ENCODE results near the gene PPP2R2C.

PPP2R2C gene

GRCh38 chr4:6391852-6392188 is 80.6 kb downstream of the PPP2R2C start:
- no peak overlapping the region for H3K4me3 ChIP-seq (IDR thresholded peaks at IDR 0.05; ENCODE audit: insufficient read depth, low read depth, low read length)
- TF ChIP-seq CTCF (conservative IDR thresholded peaks at IDR 0.05; ENCODE audit: low read depth, low read length) = no peak
- H3K9ac ChIP-seq = no peak overlapping the region
- H3K4me2 ChIP-seq = no peak overlapping the region
- H3K27me3 ChIP-seq (ENCODE audit: insufficient read depth, low read depth) = peaks cover 20% of the 10 kb centered on the region; the same call in 1 of the 2 replicates
- H4K20me1 ChIP-seq (ENCODE audit: insufficient read depth) = no peaks in the 10 kb centered on the region
- H2AFZ ChIP-seq (ENCODE audit: low read depth) = no peak overlapping the region
- H3K36me3 ChIP-seq (ENCODE audit: insufficient read depth) = no peaks in the 10 kb centered on the region
- H3K4me1 ChIP-seq (ENCODE audit: low read depth, poor library complexity, severe bottlenecking) = no peaks in the 10 kb centered on the region
- H3K79me2 ChIP-seq (ENCODE audit: insufficient read depth, low read depth) = no peaks in the 10 kb centered on the region
- no peak overlapping the region for H3K27ac ChIP-seq

GRCh38 chr4:6391186-6391851 is 81.1 kb downstream of the PPP2R2C start:
- Histone ChIP-seq H3K27me3 (ENCODE audit: insufficient read depth, low read depth) (peaks cover 22% of the 10 kb centered on the region; the same call in 1 of the 2 replicates), H3K4me2 (no peak overlapping the region), H2AFZ (ENCODE audit: low read depth) (no peak overlapping the region), H3K4me3 (IDR thresholded peaks at IDR 0.05; ENCODE audit: insufficient read depth, low read depth, low read length) (no peak overlapping the region), H3K36me3 (ENCODE audit: insufficient read depth) (no peaks in the 10 kb centered on the region), H3K27ac (no peak overlapping the region), H4K20me1 (ENCODE audit: insufficient read depth) (no peaks in the 10 kb centered on the region), H3K4me1 (ENCODE audit: low read depth, poor library complexity, severe bottlenecking) (no peaks in the 10 kb centered on the region), H3K79me2 (ENCODE audit: insufficient read depth, low read depth) (no peaks in the 10 kb centered on the region), H3K9ac (no peak overlapping the region)
- TF ChIP-seq CTCF (conservative IDR thresholded peaks at IDR 0.05; ENCODE audit: low read depth, low read length) = no peak

- H3K4me1 ChIP-seq (ENCODE audit: low read depth, poor library complexity, severe bottlenecking) = no peaks in the 10 kb centered on the region
- H2AFZ ChIP-seq (ENCODE audit: low read depth) = no peak overlapping the region
- no peaks in the 10 kb centered on the region for H4K20me1 ChIP-seq (ENCODE audit: insufficient read depth)
- TF ChIP-seq CTCF (conservative IDR thresholded peaks at IDR 0.05; ENCODE audit: low read depth, low read length) = no peak
- no peak overlapping the region for H3K27ac ChIP-seq
- peaks cover 24% of the 10 kb centered on the region; the same call in 1 of the 2 replicates for H3K27me3 ChIP-seq (ENCODE audit: insufficient read depth, low read depth)
- no peak overlapping the region for H3K9ac ChIP-seq
- H3K79me2 ChIP-seq (ENCODE audit: insufficient read depth, low read depth) = no peaks in the 10 kb centered on the region
- no peak overlapping the region for H3K4me3 ChIP-seq (IDR thresholded peaks at IDR 0.05; ENCODE audit: insufficient read depth, low read depth, low read length)
- H3K36me3 ChIP-seq (ENCODE audit: insufficient read depth) = no peaks in the 10 kb centered on the region
- no peak overlapping the region for H3K4me2 ChIP-seq
Measured at GRCh38 chr4:6390356-6390755, 82.1 kb downstream of the PPP2R2C start.

- Histone ChIP-seq H3K4me3 (IDR thresholded peaks at IDR 0.05; ENCODE audit: insufficient read depth, low read depth, low read length) (no peak overlapping the region), H3K4me2 (no peak overlapping the region), H4K20me1 (ENCODE audit: insufficient read depth) (no peaks in the 10 kb centered on the region), H3K27me3 (ENCODE audit: insufficient read depth, low read depth) (peaks cover 24% of the 10 kb centered on the region; the same call in 1 of the 2 replicates), H3K9ac (no peak overlapping the region), H2AFZ (ENCODE audit: low read depth) (no peak overlapping the region), H3K27ac (no peak overlapping the region), H3K36me3 (ENCODE audit: insufficient read depth) (no peaks in the 10 kb centered on the region), H3K4me1 (ENCODE audit: low read depth, poor library complexity, severe bottlenecking) (no peaks in the 10 kb centered on the region), H3K79me2 (ENCODE audit: insufficient read depth, low read depth) (no peaks in the 10 kb centered on the region)
- no peak for TF ChIP-seq CTCF (conservative IDR thresholded peaks at IDR 0.05; ENCODE audit: low read depth, low read length)
Measured at GRCh38 chr4:6389142-6389825, 83.1 kb downstream of the PPP2R2C start.
